ENCODE data around the gene SRMS. TPM values are rescaled to one million over a fixed set of nuclear protein-coding genes. Genes with fewer than 3 reads are reported as not detected.

The SRMS gene
- total RNA-seq, 1 experiment from 2014 or later, result 0.79 TPM

- no CpG with 5 or more reads among the region's 13 CpGs for WGBS (ENCODE audit: extremely low coverage, insufficient read length, low lambda C conversion rate)
- H3K27ac Mint-ChIP-seq, result no peak overlapping the region
- Histone ChIP-seq H2BK5ac (ENCODE audit: insufficient read length, low read length) (no peak overlapping the region), H3K56ac (ENCODE audit: insufficient read length, low read depth, low read length) (no peak overlapping the region), H4K20me1 (ENCODE audit: control insufficient read depth, insufficient read depth, insufficient read length) (no peaks in the 10 kb centered on the region), H2BK12ac (ENCODE audit: insufficient read length, low read depth, low read length) (no peak overlapping the region), H3T11ph (ENCODE audit: low read length) (no peak overlapping the region), H4K8ac (replicated peaks; ENCODE audit: insufficient read length, low read depth, low read length) (no peak overlapping the region), H3K79me2 (ENCODE audit: insufficient read depth, low read length) (no peaks in the 10 kb centered on the region), H3K79me1 (ENCODE audit: insufficient read depth, low read depth, low read length, poor library complexity, severe bottlenecking) (no peaks in the 10 kb centered on the region), H3K18ac (ENCODE audit: insufficient read length, low read depth, low read length) (no peak overlapping the region), H3K4me1 (ENCODE audit: insufficient read depth, low read length) (no peaks in the 10 kb centered on the region), H4K91ac (ENCODE audit: insufficient read length, low read depth, low read length) (no peak overlapping the region), H2AK5ac (ENCODE audit: insufficient read length, low read length) (no peak overlapping the region), H2BK15ac (ENCODE audit: low read depth, low read length) (no peak overlapping the region), H3K4ac (ENCODE audit: low read depth, low read length) (no peak overlapping the region), H2AFZ (ENCODE audit: low read length) (no peak overlapping the region), H3K27me3 (ENCODE audit: insufficient read depth, low read length) (peaks cover 4% of the 10 kb centered on the region; the same call in 1 of the 2 replicates), H2BK20ac (ENCODE audit: low read depth, low read length, poor library complexity, severe bottlenecking) (no peak overlapping the region), H3K9ac (ENCODE audit: extremely low read depth, insufficient read length, low read length) (no peak overlapping the region), H4K5ac (ENCODE audit: insufficient read length, low read depth, low read length) (no peak overlapping the region), H3K9me3 (ENCODE audit: control insufficient read depth, low read depth, low read length) (no peaks in the 10 kb centered on the region), H3K4me2 (ENCODE audit: insufficient read depth, insufficient read length, low read length) (no peak overlapping the region), H3K23ac (ENCODE audit: insufficient read length, low read depth, low read length) (no peak overlapping the region), H3K27ac (ENCODE audit: insufficient read length, low read depth, low read length) (no peak overlapping the region), H3K14ac (ENCODE audit: insufficient read depth, low read length) (no peak overlapping the region), H3K23me2 (ENCODE audit: insufficient read length, low read depth, low read length, poor library complexity, severe bottlenecking) (peaks cover 5% of the 10 kb centered on the region), H2BK120ac (ENCODE audit: low read depth, low read length, poor library complexity, severe bottlenecking) (no peak overlapping the region)
- H3K27me3 Mint-ChIP-seq (ENCODE audit: low read depth), result peaks cover 55% of the 10 kb centered on the region
- peaks cover 4 to 10% of the 10 kb centered on the region in 2 experiments; a peak in 3 of 4 replicates for H3K4me1 Mint-ChIP-seq
- peaks cover 15 to 24% (median 15%) of the 10 kb centered on the region in 3 experiments; a peak in 6 of 7 replicates for H3K36me3 Mint-ChIP-seq (ENCODE audit: insufficient read depth in 1 of 3, low read depth in 3 of 3)
- H3K4me3 Mint-ChIP-seq, result no peak overlapping the region
- no peak for DNase-seq
- H3K9me3 Mint-ChIP-seq, result peaks cover 2 to 11% of the 10 kb centered on the region in 2 experiments; a peak in 3 of 5 replicates
- TF ChIP-seq CTCF (conservative IDR thresholded peaks at IDR 0.05), result no peak
These were observed 54.0 kb downstream of the SRMS start for GRCh38 chr20:63493563-63494020.

Measured in H9 (cell line).